Stimulated activated CD4-positive, alpha-beta T cell treated with anti-CD3 and anti-CD28 coated beads, Interleukin-4, amount 100 ng/mL, for 1 hour (primary cell): ENCODE data around the gene LDB2.
"Not testable (repeated sequence)": the region's sequence is repeated elsewhere in the genome, so short reads cannot be mapped to it uniquely, and the experiment has no call there.

Experiments used
- DNase-seq: peaks from one replicate; pipeline ENCODE4 v3.0.0-alpha.2; 2020

LDB2 gene

DNA sequence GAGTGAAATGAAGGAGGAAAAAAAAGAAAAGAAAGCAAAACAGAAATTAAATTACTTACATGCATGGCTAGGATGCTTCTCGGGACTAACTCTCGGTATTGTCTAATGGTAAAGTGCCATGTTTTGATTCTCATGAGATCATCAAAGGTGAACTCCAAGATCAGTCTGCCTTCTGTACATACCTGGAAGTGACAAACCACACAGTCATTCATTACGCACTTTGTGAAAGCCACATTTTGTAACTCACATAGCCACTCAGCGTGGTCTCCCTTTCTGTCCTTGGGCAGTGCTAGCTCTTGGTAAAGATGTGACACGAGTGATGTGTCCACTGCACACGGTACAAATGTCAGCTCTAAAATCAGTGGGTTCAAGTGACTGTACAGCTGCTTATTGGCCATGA is 309.8 kb downstream of the LDB2 start:
- DNase-seq, result no peak

DNA sequence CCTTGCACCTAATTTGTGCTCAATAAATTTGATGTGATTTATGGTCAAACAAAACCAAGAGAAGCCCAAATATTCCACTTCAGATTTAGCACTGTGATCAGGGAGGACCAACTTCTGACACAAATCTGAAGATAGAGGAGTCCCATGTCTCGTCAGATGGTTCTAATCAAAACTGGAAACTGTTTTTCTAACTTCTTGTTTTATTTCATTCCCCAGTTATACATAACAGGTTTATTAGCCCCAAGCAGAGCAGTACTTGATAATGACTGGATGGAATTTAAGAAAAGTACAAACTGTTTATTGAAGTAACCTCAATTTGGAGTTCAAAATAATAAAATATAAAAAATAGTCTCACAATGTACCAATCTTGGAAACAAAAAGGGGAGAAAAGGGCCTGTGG is 310.3 kb downstream of the LDB2 start:
- DNase-seq, result no peak

DNA sequence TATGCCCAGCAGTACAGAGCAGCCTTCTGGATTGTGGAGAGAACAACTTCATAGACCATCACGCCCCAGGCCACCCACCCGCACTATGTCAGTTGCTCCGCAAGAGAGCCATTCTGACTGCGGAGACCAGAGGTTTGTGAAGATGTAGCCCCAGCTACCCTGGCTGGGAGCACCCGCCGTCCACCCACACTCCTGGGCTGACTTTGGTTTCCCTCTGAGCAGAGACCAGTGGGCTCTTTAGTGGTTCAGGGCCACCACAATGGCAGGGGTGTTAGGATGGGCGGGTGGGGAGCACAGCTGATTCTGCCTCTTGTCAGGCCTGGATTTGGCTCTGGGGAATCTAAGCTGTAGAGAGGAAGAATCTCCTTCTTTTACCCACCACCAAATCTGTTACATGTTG is 313.4 kb downstream of the LDB2 start:
- no peak for DNase-seq

DNA sequence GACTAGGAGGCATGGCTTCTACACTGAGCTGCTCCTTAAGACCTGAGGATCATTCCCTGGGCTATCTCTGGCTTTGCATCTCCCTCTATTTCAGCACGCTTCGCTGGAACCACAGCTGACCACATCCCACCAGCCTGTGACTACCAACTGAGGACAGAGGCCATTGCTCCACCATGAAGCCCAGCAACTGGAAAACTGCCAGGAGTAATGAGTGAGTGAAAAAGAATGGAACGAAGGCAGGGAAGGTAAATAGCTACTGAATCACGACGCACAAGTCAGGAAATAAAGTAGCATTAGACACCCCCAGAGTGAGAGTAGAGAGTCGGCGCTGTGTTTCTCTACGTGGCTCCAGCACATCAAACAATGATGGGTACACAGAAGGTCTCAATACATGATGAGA is 314.7 kb downstream of the LDB2 start:
- DNase-seq, result no peak

DNA sequence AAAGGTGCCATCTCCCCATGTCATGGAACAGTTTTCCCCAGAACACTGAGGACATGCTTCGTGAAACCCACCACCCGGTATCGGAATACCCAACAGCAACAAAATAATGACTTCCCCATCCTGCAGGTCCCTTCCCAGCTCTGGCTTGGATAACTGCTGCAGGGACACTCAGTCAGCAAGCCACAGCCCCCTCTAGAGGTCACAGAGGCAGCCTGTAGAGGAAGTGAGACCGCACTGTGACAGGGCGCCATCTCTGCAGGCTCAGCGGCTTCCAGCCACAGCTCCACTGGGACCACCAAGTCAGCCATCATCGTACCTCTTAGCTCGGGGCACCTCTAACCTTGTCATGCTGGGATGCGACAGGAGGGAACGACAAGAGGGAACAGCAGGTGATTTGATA is 315.9 kb downstream of the LDB2 start:
- DNase-seq, result no peak

DNA sequence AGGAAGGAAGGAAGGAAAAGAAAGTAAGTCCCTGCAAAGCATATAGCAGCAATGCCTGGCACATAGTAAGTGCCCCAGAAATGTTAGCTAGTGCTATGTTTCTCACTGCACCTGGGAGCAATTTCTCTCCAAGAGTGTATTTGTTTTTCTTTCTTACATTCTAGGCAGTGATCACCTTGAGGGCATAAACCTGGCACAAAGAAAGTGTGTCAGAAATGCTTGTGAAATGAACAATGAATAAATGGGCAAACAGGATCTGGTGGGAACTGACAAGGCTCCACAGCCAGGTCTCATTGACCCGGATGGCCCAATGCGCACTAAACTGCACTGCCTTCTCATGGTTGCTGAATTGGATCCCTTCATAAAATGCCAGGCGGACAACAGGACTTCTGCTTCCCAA is 316.4 kb downstream of the LDB2 start:
- DNase-seq, result no peak

DNA sequence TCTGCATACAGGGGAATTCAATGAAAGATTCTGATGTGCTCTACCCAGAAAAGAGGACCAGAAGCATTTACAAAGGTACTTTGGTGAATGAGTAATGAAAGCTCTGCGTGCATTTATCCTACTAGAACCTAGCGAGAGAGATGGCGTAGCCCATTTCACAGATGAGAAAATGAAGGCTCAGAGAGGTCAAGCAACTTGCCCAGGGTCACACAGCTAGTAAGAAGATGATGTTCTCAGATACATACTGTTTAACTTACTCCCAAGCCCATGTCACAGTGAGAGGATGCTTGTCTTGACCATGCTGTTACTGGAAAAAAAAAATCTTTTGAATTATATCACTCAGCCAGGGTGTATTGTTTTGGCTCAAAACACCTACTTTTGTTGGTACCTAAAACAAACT is 317.3 kb downstream of the LDB2 start:
- no peak for DNase-seq

DNA sequence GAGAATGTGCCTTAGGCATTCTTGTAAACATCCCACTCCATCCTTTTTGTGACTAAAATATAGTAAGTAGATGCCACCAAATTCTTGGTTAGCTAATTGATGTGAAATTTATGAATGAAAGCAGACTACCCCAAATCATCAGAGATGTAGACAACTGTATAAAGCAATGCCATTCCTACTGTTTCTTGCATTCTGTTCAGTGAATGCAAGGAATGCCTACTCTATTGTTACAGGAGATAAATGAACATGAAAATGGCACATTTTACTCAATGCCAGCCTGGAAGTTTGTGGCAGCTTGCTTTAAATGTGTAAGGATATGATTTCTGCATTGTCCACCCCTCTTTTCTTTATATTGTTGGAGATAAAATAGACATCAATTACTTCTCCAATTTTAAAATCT is 317.9 kb downstream of the LDB2 start:
- no peak for DNase-seq

DNA sequence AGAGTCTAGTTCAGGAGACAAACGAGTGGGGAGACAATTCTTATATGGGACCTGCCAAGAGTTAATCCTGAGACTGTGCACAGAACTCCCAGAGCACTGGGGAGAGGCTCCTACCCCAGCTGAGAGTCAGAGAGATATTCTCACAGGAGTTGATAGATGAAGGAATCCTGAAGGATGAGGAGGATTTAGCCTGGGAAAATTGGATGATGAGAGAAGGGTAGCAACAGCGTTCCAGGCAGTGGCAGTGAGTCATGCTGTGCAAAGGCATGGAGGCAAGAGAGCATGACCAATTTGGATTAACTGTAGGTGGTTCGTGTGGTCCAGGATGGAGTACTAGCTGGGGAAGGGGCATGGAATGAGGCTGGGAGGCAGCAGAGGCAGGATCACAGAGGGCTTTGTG is 318.6 kb downstream of the LDB2 start:
- DNase-seq, result no peak

DNA sequence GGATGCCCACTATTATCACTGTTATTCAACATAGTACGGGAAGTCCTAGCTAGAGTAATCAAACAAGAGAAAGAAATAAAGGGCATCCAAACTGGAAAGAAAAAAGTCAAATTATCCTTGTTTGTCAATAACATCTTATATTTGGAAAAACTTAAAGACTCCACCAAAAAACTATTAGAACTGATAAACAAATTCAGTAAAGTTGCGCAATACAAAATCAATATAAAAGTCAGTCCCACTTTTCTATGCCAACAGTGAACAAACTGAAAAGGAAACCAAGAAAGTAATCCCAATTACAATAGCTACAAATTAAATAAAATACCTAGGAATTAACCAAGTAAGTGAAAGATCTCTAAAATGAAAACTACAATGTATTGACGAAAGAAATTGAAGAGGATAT is 321.3 kb downstream of the LDB2 start:
- no peak for DNase-seq

DNA sequence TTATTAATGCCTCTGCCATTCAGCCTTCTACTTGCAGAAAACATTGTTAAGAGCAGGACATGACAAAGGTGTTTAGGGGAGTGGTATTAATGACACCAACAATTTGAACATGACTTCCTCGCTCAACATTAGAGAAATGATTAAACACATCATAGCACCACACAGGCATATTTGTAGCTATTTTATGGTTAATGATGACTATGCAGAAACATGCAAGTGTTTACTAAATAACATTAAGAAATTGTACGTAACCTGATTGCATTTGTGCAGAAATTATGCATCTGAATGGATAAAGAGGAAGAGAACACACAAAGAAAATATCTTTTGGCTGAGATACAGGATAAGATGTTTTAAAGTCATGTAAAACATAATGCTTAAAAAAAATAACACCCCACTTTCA is 323.5 kb downstream of the LDB2 start:
- no peak for DNase-seq

DNA sequence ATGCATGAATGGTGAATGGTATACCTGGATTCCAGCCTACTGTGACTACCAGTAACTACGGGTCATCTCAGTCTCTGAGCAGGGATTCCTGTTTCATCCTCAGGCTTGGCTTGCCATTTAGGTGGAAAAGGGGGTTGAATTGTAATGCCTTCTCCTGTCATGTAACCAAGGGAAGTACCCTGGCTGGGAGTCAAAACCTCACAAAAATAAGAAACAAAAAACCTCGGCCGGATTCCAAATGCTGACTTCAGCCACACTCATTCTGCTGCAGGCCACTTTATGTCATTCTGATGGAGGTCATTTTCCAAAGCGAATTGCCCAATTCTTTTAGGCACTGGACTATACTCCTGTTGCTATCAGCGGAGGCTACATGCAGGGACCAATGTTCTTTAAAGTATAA is 324.7 kb downstream of the LDB2 start:
- DNase-seq, result no peak

DNA sequence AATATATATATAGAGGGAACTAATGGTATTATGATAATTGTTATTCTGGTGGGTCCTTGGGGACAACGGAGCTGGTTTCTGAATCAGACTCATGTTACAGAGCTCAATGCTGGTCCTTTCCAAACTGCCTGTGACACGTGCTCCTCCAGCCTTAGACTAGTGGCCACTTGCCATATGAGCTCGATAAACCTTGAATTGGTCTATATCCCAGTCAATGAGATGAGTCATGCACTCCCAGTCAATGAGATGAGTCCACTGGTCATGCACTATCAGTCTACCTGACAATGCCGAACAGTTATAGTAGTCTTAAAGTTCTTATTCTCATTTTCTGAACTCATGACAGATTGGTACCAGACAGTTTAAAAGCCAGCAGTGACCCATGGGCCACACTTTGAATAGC is 325.2 kb downstream of the LDB2 start:
- DNase-seq, result no peak

DNA sequence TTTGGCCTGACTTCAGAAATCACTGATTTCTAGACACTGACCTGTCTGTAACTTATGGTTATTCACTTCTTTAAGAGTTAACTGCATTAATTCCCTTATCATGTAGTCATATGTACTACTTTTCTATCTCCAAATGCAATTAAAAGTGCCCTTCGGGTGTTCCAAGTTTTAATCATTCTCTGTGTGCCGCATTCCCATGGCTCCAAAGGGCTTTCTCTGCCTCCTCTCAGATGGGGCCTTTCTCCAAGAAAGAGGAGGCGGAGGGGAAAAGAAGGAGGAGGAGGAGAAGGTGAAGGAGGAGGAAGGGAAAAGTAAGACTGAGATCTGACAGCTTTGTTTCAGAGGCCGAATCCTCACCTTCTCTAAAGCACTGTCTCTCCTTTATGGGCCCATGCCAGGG is 325.8 kb downstream of the LDB2 start:
- DNase-seq, result no peak

DNA sequence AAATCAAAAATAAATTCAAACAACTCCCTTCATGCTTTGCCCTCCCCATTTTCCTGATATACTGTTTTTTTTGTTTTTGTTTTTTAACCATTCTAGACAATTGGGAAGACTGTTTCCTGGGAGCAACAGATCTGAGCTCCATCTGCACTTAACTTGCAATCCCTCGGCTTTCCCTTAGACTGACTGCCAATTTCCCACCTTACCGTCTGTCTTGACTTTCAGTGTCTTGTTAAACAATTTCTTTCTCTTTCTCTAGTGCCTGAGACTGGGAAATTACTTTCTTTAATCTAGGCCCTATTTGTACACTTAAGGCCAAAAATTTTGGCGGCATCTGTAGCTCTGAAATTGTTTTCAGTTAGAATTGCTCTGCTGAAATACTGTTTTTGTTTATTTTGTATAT is 326.3 kb downstream of the LDB2 start:
- no peak for DNase-seq

DNA sequence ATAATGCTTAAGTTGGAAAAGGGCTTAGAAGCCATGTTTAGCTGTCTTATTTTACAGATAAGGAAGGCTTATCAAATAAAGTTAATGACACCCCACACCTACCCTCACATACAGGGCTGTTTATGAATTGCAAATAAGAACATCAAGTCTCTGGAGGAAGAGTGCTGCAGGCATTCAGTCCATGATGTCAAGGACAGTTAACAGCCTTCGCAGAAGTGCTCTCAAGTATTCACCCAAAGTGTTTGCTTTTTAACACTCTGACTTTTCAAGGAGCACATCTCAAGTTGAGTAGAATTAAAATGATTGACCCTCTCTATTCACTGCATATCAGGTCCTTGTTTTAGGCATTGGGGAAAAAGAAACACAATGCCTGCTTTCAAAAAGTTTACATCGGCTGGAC is 328.7 kb downstream of the LDB2 start:
- no peak for DNase-seq

DNA sequence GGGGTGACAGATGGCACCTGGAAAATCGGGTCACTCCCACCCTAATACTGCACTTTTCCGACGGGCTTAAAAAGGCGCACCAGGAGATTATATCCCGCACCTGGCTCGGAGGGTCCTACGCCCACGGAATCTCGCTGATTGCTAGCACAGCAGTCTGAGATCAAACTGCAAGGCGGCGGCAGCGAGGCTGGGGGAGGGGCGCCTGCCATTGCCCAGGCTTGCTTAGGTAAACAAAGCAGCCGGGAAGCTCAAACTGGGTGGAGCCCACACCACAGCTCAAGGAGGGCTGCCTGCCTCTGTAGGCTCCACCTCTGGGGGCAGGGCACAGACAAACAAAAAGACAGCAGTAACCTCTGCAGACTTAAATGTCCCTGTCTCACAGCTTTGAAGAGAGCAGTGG is 341.1 kb downstream of the LDB2 start:
- DNase-seq, result not testable (repeated sequence)

DNA sequence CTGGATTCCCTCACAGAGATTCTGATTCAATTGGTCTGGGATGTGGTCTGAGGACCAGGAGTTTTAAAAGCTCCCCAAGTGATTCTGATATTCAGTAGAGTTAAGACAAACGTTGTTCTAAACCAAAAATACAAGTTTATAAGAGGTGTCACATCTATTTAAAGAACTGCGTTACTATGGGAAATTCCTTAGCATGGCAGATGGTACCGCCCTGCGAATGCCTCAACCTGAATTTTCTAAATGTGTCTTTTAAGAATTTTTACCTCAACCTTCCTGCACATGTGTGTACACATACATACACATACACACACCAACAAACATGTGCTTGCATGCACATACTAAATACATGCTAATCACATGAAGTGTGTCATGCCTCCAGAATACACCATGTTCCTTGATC is 343.3 kb downstream of the LDB2 start:
- DNase-seq, result no peak

DNA sequence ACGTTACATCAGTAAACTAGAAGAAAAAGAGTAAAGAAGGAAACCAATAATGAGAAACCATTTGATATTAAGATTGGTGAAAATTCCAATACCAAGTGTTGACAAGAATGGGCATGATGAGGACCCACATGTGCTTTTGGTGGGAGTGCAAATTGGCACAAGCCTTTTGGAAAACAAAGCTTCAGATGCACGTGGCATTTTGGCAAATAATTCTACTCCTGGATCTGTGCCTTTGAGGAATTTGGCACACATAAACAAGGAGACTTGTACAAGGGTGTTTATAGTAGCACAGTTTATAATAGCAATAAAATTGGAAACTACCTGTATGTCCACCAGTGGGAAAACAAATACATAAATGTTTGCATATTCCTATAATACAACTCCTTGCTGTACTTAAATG is 347.9 kb downstream of the LDB2 start:
- no peak for DNase-seq

DNA sequence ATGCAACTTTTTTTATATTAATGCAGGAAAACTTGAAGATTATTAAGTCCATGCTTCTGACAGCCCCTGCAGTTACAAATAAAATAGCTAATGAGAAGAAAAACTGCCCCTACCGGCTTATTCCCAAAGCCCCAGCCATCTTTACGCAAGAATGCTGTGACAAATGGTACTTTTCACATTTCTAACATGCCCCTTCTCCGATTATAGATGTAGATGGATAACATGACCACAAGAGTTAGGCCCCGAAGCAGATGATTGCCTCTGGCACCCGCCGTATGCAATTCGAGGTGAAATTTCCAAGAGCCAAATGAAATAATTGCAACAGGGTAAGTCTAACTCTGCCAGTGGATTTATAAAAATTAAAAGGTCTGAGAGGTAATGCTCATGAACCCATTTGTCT is 352.8 kb downstream of the LDB2 start:
- no peak for DNase-seq

DNA sequence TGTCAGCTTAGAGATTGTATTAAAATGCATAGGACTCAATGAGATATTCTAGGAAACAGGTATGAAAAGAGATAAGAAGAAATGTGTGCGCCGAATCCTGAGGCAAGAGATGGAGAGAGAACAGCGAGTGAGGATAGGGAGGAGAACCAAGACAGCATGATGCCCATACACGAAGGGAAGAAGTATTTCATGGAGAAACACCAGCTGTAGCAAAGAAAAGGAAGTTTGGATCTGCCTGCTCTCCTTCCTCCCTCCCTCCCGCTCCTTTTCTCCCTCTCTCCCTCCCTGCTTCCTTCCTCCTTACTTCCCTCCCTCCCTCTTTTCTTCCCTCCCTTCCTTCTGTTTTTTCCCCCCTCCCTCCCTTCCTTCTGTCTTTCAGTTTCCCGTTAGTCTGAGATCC is 353.6 kb downstream of the LDB2 start:
- DNase-seq, result no peak

DNA sequence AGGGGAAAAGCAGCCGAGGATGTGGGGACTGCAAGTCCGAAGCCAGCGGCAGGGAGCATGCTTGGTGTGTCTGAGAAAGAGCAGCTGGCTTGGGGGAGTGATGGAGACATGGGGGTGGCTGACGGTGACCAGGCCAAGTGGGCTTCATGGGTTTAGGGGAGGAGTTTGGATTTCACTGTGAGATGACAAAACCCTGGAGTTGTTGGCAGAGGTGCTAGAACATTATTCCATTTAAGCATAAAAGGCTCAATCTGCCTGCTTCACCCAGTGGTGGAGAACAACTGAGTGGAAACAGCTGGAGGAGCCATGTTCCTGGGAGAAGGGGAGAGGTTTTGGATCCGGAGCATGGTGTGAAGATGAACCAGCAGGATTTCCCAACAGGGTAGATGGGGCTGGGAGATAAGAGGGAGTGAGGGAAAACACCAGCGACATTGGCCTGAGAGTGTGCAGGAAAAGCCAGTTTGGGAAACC is 354.2 kb downstream of the LDB2 start:
- DNase-seq, result no peak

DNA sequence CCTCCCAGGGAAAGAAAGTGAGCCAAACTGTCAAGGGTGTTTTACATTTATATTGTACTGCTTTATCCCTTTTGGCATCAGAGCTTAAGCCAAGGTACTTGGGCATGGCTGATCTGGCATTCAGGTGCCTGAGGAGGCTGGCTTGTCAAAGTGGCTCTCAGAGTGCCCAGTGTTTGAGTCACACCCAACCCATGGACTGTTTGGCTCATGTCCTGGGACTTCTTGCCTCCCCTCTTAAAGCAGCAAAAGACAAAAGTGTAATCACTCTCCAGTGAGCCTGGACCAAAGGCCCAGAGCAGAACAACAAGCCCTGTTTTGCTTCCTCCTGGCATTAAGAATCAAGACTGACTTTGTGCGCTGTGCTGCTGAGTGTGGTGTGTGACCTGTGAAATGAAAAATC is 360.5 kb downstream of the LDB2 start:
- no peak for DNase-seq

DNA sequence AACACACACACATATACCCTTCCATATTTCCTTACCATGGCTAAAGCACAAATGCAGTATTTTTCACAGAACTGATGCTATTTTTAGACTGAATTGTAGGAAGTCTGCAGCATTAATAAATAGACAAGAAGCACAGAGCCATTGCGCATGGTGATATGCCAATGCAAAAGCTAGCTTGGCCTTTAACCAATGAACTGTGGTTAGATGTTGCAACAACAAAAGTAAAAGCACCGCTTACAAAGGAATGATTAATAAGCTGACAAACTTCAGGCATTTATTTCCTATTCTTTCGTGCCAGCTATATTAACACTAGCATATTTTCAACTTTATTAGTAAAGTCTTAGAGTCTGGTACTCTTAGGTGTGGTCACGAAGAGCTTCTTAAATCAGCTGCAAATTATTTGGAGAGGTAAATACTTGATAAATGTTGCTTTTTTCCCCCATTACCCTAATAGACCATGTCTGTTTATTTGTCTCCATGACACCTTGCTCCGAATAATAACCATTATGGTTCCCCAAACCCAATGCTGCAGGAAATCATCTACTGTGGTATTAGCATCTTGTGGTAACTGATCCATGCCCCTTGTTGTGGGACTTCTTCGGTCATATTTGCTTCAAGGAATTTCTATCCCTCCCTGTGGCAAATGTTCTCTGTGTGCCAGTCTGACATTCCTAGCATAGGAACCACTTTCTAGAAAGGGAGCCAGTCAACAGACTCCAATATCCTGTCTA is 366.0 kb downstream of the LDB2 start:
- no peak for DNase-seq
